GM18505 (cell line): Measurements from ENCODE around the gene ZNF584.
"Not testable (repeated sequence)": the region's sequence is repeated elsewhere in the genome, so short reads cannot be mapped to it uniquely, and the experiment has no call there.

Source experiments
- ATAC-seq: cut with Tn5 transposase; IDR thresholded peaks from one replicate; pipeline ENCODE4 v1.9.1; 2021; ENCODE audit not compliant: unreplicated experiment
- POLR2A ChIP-seq: IDR thresholded peaks from 4 replicates; pipeline ENCODE4 v1.6.1; 2011; ENCODE audit warnings: borderline replicate concordance; ENCODE audit not compliant: insufficient read depth, insufficient read length; ENCODE audit errors: extremely low read depth

Gene ZNF584

DNA sequence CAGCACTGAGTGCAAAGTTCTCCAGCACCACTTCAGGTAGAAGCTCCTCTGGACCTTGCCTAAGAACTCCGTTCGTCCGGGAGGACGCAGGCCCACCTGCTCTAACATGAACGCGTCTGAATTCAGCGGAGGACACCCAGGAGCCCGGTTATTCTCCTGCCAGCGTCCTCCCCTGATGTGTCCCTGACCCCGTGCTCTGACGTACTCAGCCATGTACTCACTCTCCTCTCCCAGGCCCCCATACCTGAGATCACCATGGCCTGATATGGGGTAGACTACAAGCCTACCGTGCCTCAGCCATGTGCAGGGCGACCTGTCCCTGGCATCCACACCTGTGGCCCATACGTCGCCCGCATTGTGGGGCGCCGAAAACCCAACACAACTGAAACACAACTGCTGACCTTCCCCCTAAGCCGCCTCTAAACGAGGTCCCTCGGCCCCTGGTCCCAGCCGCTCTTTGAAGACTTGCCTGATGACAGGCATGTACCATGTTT is 744 bp upstream of the ZNF584 start:
- peak; percentile 6 for ATAC-seq
- no peak for TF ChIP-seq POLR2A

DNA sequence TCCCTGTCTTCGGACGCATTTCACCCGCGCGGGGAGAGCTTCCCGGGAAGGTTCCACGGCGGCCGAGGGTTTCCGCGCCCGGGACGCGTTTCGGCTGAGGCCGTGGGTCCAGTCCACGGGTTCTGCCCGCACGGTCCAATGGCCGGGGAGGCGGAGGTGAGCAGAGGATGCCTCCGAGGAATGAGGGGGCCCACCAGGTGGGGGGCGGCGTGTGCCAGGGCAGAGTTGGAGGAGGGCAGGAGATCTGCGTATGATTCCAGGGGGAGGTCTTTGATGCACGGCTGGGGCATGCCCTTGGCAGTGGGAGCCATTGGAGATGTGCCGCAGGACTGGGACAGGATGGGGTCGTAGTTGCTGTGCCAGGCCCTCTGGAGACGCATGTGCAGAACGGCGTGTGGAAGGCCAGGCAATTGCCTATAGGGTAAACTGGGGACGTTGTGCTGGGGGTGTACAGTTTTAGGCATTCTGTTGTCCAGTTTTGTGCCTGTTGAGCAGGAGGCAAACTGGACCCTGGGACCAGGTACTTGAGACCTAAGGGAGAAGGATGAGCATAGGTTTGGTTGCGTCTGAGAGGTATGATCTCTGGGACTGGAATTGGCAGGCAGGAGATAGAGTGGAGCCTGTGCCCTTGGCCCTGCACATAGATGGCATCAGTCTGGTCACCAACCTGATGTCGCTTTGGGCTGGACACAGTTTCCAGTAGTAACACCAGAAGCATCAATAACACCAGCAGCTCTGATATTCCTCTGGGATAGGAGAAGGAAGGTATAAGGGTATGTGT is 751 bp downstream of the ZNF584 start:
- no peak for TF ChIP-seq POLR2A
- peak; percentile 18 for ATAC-seq

DNA sequence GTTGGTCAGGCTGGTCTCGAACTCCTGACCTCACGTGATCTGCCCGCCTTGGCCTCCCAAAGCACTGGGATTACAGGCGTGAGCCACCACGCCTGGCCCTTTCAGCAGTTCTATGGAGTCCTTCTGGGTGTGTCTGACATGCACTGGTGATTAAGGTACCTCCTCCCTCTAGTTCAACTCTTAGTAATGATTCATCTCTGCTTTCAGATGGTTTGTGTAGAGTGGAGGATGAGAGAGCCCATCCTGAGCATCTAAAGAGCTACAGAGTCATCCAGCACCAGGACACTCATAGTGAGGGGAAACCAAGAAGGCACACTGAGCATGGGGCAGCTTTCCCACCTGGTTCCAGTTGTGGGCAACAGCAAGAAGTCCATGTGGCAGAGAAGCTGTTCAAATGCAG is 8.2 kb downstream of the ZNF584 start:
- TF ChIP-seq POLR2A, result no peak
- no peak for ATAC-seq

DNA sequence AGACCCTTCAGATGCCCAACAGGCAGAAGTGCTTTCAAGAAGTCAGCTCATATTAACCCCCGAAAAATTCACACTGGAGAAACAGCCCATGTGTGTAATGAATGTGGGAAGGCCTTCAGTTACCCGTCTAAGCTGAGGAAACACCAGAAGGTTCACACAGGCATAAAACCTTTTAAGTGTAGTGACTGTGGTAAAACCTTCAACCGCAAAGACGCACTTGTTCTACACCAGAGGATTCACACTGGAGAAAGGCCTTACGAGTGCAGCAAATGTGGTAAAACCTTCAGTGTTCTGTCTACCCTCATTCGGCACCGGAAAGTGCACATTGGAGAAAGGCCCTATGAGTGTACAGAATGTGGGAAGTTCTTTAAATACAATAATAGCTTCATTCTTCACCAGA is 8.6 kb downstream of the ZNF584 start:
- TF ChIP-seq POLR2A, result no peak
- ATAC-seq, result no peak

DNA sequence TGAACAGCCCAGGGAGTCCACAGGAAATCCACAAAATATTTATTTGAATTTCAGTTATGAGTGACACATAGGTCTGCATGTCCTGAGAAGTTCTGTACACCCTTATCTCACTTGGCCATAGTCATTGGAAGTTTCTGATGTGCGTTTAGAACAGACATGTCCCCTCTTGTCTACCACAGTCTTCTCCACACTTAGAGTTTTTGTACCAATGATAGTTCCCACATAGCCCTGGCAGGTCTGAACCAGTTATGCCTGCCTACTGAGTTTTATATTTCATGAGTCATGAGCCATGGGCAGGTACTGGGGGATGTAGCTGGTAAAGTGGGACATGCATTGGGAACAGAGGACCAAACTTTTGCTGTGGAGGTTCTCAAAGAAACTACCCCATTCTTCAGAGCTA is 20.2 kb downstream of the ZNF584 start:
- TF ChIP-seq POLR2A, result no peak
- no peak for ATAC-seq

DNA sequence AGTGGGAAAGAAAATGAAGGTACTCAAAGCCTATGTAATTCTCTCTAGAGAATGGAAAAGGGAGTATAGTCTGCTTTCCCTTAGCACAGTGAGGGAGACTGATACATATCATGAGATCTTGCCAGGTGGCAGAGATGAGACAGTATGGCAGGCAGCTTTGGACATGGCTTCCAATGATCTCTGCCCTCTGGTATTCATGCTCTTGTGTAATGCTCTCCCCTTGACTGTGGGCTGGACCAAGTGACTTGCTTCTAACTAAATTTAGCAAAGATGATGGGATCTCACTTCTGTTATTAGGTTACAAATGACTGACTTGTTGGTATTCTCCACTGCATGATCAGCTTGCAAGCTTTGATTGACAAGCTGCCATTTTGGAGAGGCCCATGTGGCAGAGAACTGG is 21.3 kb downstream of the ZNF584 start:
- TF ChIP-seq POLR2A, result no peak
- ATAC-seq, result no peak

DNA sequence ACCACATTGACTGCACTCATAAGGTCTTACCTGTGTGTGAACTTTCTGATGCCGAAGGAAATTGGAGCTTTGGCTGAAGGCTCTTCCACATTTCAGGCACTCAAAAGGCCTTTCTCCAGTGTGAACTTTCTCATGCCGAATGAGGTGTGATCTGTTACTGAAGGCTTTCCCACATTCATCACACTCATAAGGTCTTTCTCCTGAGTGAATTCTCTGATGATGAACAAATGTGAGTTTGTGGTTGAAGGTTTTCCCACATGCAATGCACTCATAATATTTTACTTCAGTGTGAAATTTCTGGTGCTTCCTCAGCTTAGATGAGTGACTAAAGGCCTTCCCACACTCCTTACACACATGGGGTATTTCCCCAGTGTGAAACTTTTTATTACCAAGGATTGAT is 25.8 kb downstream of the ZNF584 start:
- TF ChIP-seq POLR2A, result no peak
- no peak for ATAC-seq

DNA sequence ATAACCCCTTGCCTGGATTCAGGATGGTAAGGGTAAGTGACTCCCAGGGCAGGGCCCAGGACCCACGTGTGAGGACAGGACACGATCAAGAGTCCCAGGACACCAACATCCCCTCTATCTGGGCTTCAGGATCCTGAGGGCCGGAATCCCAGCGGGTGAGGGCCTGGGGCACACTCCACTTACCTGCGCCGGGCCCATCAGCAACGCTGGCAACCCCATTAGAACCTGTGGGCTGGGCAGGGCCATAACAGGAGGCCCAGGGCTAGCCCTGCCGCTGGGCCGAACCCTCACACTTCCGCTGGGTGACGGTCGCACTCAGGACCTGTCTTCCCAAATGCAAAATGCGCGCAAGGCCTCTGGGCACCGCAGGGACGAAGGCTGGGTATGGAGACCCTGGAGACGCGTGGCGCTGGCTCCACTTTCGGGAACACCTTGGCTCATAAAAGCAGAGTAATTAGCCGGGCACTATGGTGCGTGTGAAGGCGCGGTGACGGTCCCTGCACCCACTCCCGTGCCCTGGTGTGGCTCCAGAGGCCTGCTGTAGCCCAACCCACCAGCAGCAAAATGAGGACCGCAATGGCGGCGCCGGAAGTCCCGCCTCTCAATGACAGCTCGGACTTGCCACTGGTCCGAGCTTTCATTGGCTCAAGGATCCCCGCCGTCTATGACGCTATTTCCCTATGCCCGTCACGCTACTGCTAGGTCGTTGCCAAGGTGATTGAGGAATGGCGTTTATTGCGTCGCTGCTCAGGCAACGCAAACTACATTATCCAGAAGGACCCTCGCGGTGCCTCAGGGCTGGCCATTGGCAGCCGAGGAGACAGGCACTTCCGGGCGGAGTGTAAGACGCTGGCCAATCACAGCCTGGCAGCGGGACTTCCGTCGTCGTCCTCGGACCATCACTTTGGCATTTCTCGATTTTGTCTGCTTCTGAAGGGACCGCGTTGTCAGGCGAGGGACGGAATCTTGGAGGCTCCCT is 31.4 kb downstream of the ZNF584 start, which contains the start of gene ZNF132:
ZNF132 (minus strand) TSS at position 578 of the 979 bp plus-strand sequence; CDS start at position 246, 332 bp downstream.
- ATAC-seq, result peak; percentile 95
- peak; percentile 71 for TF ChIP-seq POLR2A

DNA sequence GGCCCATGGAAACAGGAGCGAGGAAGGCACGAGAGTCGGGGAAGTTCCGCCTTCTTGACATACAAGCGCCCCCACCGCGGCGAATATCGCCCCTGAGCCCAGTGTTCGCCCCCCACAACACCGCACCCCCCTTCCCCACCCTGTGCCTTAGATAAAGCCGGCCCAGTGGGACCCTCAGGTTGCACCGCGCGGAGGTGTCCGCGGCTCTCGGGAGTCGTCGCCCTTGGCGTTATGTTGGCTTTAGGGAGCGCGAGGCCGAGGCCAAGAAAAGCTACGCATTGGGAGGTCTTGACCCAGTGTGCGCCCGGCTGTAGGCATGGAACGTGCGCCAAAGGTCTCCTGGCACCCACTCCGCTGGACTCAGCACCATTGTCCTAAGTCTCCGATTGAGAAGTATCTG is 32.1 kb downstream of the ZNF584 start:
- ATAC-seq, result no peak

DNA sequence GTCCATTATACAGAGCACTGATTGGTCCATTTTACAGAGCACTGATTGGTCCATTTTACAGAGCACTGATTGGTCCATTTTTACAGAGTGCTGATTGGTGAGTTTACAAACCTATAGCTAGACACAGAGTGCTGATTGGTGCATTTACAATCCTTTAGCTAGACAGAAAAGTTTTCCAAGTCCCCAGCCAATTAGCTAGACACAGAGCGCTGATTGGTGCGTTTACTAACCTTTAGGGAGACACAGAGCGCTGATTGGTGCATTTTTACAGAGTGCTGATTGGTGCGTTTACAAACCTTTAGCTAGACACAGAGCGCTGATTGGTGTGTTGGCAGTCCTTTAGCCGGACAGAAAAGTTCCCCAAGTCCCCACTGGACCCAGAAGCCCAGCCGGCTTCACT is 34.5 kb downstream of the ZNF584 start:
- ATAC-seq, result not testable (repeated sequence)

More for the DNA sequence above, 32.1 kb downstream of the ZNF584 start:
- TF ChIP-seq POLR2A, result no peak

DNA sequence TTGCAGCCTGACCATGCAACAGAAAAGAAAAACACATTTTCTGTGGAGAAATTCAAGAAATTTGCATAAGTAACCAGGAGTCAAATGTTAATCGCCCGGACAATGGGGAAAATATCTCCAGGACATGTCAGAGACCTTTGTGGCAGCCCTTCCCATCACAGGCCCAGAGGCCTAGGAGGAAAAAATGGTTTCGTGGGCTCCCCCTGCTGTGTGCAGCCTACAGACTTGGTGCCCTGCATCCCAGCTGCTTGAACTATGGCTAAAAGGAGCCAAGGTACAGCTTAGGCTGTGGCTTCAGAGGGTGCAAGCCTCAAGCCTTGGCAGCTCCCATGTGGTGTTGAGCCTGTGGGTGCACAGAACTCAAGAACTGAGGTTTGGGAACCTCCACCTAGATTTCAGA is 40.4 kb downstream of the ZNF584 start:
- not testable (repeated sequence) for ATAC-seq

DNA sequence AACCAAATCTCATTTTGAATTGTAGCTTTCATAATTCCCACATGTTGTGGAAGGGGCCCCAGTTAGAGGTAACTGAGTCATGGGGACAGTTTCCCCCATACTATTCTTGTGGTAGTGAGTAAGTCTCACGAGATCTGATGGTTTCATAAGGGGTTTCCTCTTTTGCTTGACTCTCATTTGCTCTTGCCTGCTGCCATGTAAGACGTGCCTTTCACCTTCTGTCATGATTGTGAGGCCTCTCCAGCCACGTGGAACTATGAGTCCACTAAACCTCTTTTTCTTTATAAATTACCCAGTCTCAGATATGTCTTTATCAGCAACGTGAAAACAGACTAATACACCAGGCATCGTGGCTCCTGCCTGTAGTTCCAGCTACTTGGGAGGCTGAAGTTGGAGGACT is 41.5 kb downstream of the ZNF584 start:
- not testable (repeated sequence) for ATAC-seq

DNA sequence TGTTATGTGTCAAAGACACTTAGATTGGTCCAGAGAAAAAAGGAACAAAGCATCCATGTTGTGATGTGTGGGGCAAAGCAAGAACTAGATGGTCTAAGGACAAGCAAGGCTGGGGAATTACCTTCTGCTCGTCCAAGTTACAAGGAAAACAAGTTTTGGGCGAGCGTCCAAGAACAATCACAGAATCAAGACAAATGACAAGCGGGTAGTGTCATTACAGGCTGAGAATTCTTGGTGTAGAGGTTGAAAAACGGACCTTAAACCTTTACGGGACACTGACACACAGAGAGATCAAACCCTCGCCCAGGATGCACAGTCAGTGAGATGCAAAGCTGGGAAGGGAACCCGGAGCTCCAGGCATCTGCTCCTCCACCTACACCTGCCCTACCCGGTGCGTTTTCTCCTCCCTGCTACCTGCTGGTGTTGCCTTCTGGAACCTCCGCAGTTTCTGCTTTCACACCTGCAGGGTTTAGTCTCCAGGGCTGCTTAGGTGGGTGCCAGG is 42.5 kb downstream of the ZNF584 start:
- ATAC-seq, result no peak
- no peak for TF ChIP-seq POLR2A
